Natural killer cell (primary cell): ENCODE data around the gene TFAP2A. TPM values are rescaled to one million over a fixed set of nuclear protein-coding genes. Genes with fewer than 3 reads are reported as not detected.

Source experiments
- ATAC-seq, 3 donors: fragments of 150-1000 bp in 2 of 3; fragments of 200-7000 bp in 1 of 3; cut with Tn5 transposase; 1 replicate in 1 of 3; 2 replicates in 2 of 3; pipeline ENCODE4 v1.10.0; 2021; ENCODE audit warnings: mild to moderate bottlenecking in 2 of 3, moderate library complexity in 2 of 3
- DNase-seq, 2 donors: peaks; one replicate each; pipeline versions ENCODE4 v3.0.0 to v3.0.0-alpha.2; 2013 to 2021; ENCODE audit warnings: mixed read lengths in 1 of 2
- H3K27ac ChIP-seq: one replicate; pipeline ENCODE4 v1.5.1; 2013; ENCODE audit warnings: mild to moderate bottlenecking, low read length
- H3K27me3 ChIP-seq: one replicate; pipeline ENCODE4 v1.6.1; 2013; ENCODE audit warnings: low read length; ENCODE audit not compliant: control insufficient read depth, insufficient read depth
- H3K36me3 ChIP-seq: one replicate; pipeline ENCODE4 v1.6.1; 2013; ENCODE audit warnings: low read length; ENCODE audit not compliant: control insufficient read depth, insufficient read depth
- H3K4me1 ChIP-seq: one replicate; pipeline ENCODE4 v1.6.1; 2013; ENCODE audit warnings: low read length; ENCODE audit not compliant: control insufficient read depth, insufficient read depth
- H3K4me3 ChIP-seq: one replicate; pipeline ENCODE4 v1.5.1; 2013; ENCODE audit warnings: low read length
- H3K9me3 ChIP-seq: one replicate; pipeline ENCODE4 v1.6.1; 2013; ENCODE audit warnings: low read length; ENCODE audit not compliant: control insufficient read depth, insufficient read depth
- H3K27ac Mint-ChIP-seq, 2 donors: one replicate each; pipeline ENCODE4 v1.8.0; 2022; ENCODE audit warnings: mild to moderate bottlenecking in 2 of 2, mixed read lengths in 2 of 2, moderate library complexity in 1 of 2
- H3K27me3 Mint-ChIP-seq, 2 donors: one replicate each; pipeline ENCODE4 v1.8.0; 2022; ENCODE audit warnings: low read depth in 2 of 2, mixed read lengths in 2 of 2
- H3K36me3 Mint-ChIP-seq: one replicate; pipeline ENCODE4 v1.8.0; 2022; ENCODE audit warnings: mixed read lengths
- H3K4me1 Mint-ChIP-seq, 2 donors: one replicate each; pipeline ENCODE4 v1.8.0; 2022; ENCODE audit warnings: mixed read lengths in 2 of 2
- H3K4me3 Mint-ChIP-seq: one replicate; pipeline ENCODE4 v1.8.0; 2022; ENCODE audit warnings: mild to moderate bottlenecking, moderate library complexity, mixed read lengths
- H3K9me3 Mint-ChIP-seq, 2 donors: one replicate each; pipeline ENCODE4 v1.8.0; 2022; ENCODE audit warnings: mixed read lengths in 2 of 2
- WGBS: methylation state at CpG from one replicate; pipeline ENCODE4 v1.1.7; 2013; ENCODE audit warnings: missing lambda C conversion rate; ENCODE audit not compliant: insufficient coverage; 5-methylcytosine and 5-hydroxymethylcytosine counted together
- intact Hi-C: fragments of 100-400 bp; cut with micrococcal nuclease; formaldehyde crosslinking; loops from one replicate; pipeline ENCODE4 v1.14.2; 2022
- total RNA-seq, 4 donors: library from RNA; stranded (reverse); fragments of 120-200 nt in 1 of 4; gene quantifications; one replicate each; pipeline versions ENCODE4 v1.2.3 to v1.2.4, GENCODE V29; 2013 to 2022
- TF ChIP-seq, protein P1 (sequence below): fragments of 200-600 bp; IDR thresholded peaks from one replicate; pipeline ENCODE4 v1.8.0; 2022; ENCODE audit warnings: antibody characterized with exemption

TFAP2A gene
- total RNA-seq, 3 donors from 2014 or later (not counting 1 experiment from before 2014, with no cell fraction given), result not detected

DNA sequence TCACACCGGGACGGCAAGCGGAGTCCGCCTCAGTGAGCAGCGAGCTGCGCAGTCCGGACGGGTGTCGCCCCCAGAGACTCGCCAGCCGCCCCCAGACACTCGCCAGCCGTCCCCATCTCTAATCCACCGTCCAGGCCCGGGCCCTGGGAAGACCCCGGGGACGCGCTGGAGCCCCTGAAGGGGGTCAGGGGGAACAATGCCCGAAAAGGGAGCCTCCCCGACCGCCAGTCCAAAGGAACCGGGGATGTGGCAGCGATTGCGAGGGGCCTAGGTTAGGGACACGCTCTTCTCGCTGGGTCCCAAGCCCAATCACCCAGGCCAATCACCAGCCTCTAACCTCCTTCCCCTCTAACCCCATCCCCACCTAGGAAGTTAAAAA lies 33.1 kb downstream of the TFAP2A start:
- H3K27ac ChIP-seq, result no peak overlapping the region
- ATAC-seq, result no peak
- H3K36me3 ChIP-seq, result no peaks in the 10 kb centered on the region
- TF ChIP-seq, protein P1, sequence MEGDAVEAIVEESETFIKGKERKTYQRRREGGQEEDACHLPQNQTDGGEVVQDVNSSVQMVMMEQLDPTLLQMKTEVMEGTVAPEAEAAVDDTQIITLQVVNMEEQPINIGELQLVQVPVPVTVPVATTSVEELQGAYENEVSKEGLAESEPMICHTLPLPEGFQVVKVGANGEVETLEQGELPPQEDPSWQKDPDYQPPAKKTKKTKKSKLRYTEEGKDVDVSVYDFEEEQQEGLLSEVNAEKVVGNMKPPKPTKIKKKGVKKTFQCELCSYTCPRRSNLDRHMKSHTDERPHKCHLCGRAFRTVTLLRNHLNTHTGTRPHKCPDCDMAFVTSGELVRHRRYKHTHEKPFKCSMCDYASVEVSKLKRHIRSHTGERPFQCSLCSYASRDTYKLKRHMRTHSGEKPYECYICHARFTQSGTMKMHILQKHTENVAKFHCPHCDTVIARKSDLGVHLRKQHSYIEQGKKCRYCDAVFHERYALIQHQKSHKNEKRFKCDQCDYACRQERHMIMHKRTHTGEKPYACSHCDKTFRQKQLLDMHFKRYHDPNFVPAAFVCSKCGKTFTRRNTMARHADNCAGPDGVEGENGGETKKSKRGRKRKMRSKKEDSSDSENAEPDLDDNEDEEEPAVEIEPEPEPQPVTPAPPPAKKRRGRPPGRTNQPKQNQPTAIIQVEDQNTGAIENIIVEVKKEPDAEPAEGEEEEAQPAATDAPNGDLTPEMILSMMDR, result no peak
- intact Hi-C loops, result no loop called here
- no peak overlapping the region for H3K4me3 Mint-ChIP-seq
- H3K4me1 ChIP-seq, result peaks cover 3% of the 10 kb centered on the region
- peaks cover 10% of the 10 kb centered on the region for H3K36me3 Mint-ChIP-seq
- peaks cover 63 to 69% of the 10 kb centered on the region in 2 donors for H3K27me3 Mint-ChIP-seq
- peaks cover 0 to 6% of the 10 kb centered on the region in 2 donors for H3K4me1 Mint-ChIP-seq
- no peak for DNase-seq
- peaks cover 61% of the 10 kb centered on the region for H3K27me3 ChIP-seq
- WGBS, result 8% methylated on average over 26 of the region's 26 CpGs
- no peak overlapping the region for H3K4me3 ChIP-seq
- no peak overlapping the region for H3K27ac Mint-ChIP-seq
- peaks cover 11% of the 10 kb centered on the region for H3K9me3 ChIP-seq
- H3K9me3 Mint-ChIP-seq, result peaks cover 2 to 4% of the 10 kb centered on the region in 2 donors

DNA sequence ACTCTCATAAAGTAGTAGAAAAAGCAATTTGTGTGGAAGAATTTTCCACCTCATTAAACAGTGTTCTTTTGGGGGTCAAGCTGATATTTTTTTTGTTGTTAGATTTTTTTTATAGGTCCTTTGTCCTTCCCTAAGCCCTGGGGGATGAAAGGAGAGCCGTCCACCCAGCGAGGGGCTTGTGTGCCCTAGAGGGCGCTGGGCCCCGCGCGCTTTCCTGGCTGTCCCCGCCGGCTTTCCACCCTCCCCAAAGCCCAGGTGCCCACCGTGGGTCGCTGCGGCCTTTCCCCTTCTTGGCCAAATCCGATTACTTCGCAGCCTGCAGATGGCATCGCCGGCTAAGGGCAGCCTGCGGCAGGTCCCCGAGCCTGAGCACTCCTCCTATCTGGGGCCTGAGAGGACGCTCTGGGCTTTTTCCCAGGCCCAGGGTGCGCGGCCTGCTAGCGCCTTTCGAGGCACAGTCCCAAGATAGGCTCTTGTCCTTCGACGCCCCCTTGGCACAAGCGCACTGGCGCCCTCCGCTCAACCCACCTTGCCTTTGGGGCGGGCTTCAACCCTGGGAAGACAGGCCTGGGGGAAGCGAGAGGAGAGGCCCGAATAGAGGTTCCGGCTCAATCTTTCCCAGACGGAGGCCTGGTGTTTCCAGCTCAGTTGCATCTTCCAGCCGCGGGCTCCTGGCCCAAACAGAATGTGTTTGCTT lies 33.6 kb downstream of the TFAP2A start:
- Histone ChIP-seq H3K4me1 (peaks cover 3% of the 10 kb centered on the region), H3K4me3 (no peak overlapping the region), H3K36me3 (no peaks in the 10 kb centered on the region), H3K9me3 (peaks cover 11% of the 10 kb centered on the region), H3K27me3 (peaks cover 56% of the 10 kb centered on the region), H3K27ac (no peak overlapping the region)
- Mint-ChIP-seq H3K4me3 (no peak overlapping the region), H3K9me3 (peaks cover 2 to 3% of the 10 kb centered on the region in 2 donors), H3K27me3 (peaks cover 58 to 64% of the 10 kb centered on the region in 2 donors), H3K4me1 (peaks cover 0 to 6% of the 10 kb centered on the region in 2 donors), H3K36me3 (peaks cover 10% of the 10 kb centered on the region), H3K27ac (no peak overlapping the region)
- ATAC-seq (no peak), DNase-seq (no peak)
- TF ChIP-seq, protein P1, result no peak
- intact Hi-C loops, result no loop called here
- WGBS, result 7% methylated on average over 34 of the region's 34 CpGs

DNA sequence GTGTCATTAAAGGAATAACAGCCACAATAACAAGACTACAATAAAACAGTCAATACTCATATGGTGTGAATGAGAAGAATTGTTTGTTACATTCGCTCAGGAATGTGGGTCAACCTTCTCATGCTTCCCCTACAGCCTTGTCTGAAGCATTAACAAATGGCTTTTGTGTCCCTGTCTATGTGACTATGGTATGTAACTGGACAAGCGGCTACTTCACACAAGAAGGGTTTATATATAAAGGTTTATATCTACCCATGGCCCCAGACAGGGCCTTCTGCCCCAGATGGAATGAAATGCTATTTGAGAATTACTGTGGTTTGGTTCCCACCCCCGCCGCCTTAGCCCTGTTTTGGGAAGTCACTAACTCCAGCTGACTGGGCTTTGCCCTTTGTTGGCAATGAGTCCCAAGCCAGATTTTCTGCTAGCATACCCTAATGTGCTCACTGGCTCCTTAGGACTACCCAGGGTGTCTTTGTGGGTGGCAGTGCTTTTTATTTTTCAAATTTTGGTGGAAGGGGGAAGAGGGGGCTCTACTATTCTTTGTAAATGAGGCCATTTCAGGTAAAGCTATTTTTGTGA lies 39.4 kb downstream of the TFAP2A start:
- TF ChIP-seq, protein P1, result no peak
- Mint-ChIP-seq H3K9me3 (no peaks in the 10 kb centered on the region), H3K27me3 (peaks cover 15 to 17% of the 10 kb centered on the region in 2 donors), H3K27ac (no peak overlapping the region), H3K36me3 (no peaks in the 10 kb centered on the region), H3K4me1 (no peaks in the 10 kb centered on the region), H3K4me3 (no peak overlapping the region)
- no peaks in the 10 kb centered on the region for H3K4me1 ChIP-seq
- no peaks in the 10 kb centered on the region for H3K36me3 ChIP-seq
- H3K4me3 ChIP-seq, result no peak overlapping the region
- DNase-seq (no peak), ATAC-seq (no peak)
- intact Hi-C loops, result no loop called here
- WGBS, result 92% methylated on average over 2 of the region's 4 CpGs
- H3K9me3 ChIP-seq, result no peaks in the 10 kb centered on the region
- H3K27me3 ChIP-seq, result peaks cover 8% of the 10 kb centered on the region
- no peak overlapping the region for H3K27ac ChIP-seq
